GM12878 (cell line): ENCODE measurements around the gene GNAI2.

Source experiments
- STAT1 ChIP-seq: fragments of 450-650 bp; conservative IDR thresholded peaks from 2 replicates; pipeline ENCODE4 v1.6.1; 2014; ENCODE audit warnings: antibody characterized with exemption, mild to moderate bottlenecking
- ZNF274 ChIP-seq: IDR thresholded peaks from one replicate; pipeline ENCODE4 v1.8.0; 2011; ENCODE audit not compliant: insufficient read length, insufficient read depth

DNA sequence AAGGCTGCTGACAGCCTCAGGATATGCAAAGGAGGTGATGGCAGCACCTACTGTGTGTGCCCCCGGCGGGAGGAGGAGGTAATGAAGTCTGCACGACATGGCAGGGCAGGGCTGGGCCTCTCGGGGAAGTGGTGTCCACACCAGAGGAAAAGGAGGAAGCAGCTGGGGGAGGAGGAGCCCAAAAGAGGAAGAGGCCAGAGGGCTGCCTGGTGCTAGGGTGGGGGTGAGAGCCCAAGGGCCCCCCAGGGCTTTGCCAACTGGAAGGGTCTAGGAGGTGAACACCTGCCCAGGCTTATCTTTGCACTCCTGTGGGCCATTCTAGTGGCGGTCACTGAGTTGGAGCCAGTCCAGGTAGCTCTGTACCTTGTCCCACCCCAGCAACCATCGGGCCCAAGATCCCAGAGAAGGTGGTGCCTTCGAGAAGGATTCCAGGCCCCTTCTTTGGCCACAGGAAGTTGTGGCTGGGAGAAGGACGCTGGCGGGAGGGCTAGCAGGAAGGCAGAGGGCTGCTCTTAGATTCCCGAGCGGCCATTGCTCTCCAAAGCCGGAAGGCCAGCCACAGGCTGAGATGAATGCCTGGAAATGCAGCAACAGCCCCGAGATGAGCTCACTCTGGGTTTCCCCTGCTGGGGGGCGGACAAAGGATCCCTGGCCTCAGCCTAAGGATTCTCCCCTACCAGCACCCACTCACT lies 7.0 kb downstream of the GNAI2 start:
- TF ChIP-seq STAT1 = no peak
- TF ChIP-seq ZNF274 = no peak
